Measurements from ENCODE around the gene PROCR.
"Not testable (repeated sequence)": the region's sequence is repeated elsewhere in the genome, so short reads cannot be mapped to it uniquely, and the experiment has no call there.

The PROCR gene

GRCh38 chr20:35190556-35190955 lies 18.7 kb downstream of the PROCR start:
- DNase-seq (ENCODE audit: low read depth), result no peak
- TF ChIP-seq CTCF (IDR thresholded peaks at IDR 0.05; ENCODE audit: low read depth, low read length, missing control alignments), result no peak
- no peak overlapping the region for H3K4me3 ChIP-seq (ENCODE audit: low read depth, low read length)

GRCh38 chr20:35191419-35192117 lies 19.7 kb downstream of the PROCR start:
- DNase-seq (ENCODE audit: low read depth), result no peak
- no peak for TF ChIP-seq CTCF (IDR thresholded peaks at IDR 0.05; ENCODE audit: low read depth, low read length, missing control alignments)
- no peak overlapping the region for H3K4me3 ChIP-seq (ENCODE audit: low read depth, low read length)

GRCh38 chr20:35192118-35192872 lies 20.4 kb downstream of the PROCR start:
- DNase-seq (ENCODE audit: low read depth), result no peak
- no peak for TF ChIP-seq CTCF (IDR thresholded peaks at IDR 0.05; ENCODE audit: low read depth, low read length, missing control alignments)
- H3K4me3 ChIP-seq (ENCODE audit: low read depth, low read length), result no peak overlapping the region

DNA sequence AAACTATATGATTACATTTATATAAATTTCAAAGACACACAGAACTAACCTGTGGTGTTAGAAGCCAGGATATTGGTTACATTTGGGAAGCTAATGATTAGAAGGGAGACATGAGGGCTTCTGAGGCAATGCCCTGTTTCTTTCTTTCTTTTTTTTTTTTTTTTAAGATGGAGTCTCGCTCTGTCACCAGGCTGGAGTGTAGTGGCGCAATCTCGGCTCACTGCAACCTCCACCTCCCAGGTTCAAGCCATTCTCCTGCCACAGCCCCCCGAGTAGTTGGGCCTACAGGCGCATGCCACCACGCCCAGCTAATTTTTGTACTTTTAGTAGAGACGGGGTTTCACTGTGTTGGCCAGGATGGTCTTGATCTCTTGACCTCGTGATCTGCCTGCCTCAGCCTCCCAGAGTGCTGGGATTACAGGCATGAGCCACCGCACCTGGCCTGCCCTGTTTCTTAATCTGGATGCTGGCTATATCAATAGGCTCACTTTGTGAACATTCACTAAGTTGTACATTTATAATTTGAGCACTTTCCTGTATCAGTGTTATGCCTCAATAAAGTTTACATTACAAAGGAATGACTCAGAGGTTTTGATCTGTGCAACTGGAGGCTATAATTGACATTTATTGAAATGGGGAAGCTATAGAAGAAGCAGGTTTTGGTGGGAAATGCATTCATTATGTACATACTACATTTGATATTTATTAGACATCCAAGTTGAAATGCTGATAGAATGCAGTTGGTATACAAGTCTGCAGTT lies 21.3 kb downstream of the PROCR start:
- H3K4me3 ChIP-seq (ENCODE audit: low read depth, low read length); DNase-seq (ENCODE audit: low read depth): not testable (repeated sequence)

DNA sequence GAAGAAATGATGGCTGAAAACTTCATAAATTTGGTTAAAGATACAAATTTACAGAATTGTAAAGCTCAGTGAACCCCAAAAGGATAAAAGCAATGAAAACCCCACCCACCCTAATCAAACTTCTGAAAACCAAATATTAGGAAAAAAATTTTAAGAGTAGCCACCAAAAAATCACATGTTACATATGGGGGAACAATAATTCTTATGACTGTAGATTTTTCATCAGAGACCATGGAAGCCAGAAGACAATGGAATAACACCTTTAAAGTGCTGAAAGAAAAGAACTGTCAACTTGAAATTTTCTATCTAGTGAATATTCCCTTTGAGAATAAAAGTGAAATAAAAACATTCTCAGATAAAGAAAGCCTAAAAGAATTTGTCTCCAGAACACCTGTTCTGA lies 24.4 kb downstream of the PROCR start:
- TF ChIP-seq CTCF (IDR thresholded peaks at IDR 0.05; ENCODE audit: low read depth, low read length, missing control alignments), result no peak
- H3K4me3 ChIP-seq (ENCODE audit: low read depth, low read length), result no peak overlapping the region
- DNase-seq (ENCODE audit: low read depth), result no peak

DNA sequence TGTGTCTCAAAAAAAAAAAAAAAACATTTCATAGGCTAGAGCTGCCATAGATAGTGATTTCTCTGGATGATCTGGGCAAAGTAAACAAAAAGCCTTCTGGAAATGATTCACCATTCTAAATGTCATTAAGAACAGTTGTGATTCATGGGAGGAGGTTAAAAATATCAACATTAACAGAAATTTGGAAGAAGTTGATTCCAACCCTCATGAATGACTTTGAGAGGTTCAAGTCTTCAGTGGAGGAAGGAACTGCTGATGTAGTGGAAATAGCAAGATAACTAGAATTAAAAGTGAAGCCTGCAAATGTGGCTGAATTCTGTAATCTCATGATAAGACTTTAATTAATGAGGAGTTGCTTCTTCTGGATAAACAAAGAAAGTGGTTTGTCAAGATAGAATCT lies 27.9 kb downstream of the PROCR start:
- TF ChIP-seq CTCF (IDR thresholded peaks at IDR 0.05; ENCODE audit: low read depth, low read length, missing control alignments), result no peak
- no peak overlapping the region for H3K4me3 ChIP-seq (ENCODE audit: low read depth, low read length)
- DNase-seq (ENCODE audit: low read depth), result no peak

DNA sequence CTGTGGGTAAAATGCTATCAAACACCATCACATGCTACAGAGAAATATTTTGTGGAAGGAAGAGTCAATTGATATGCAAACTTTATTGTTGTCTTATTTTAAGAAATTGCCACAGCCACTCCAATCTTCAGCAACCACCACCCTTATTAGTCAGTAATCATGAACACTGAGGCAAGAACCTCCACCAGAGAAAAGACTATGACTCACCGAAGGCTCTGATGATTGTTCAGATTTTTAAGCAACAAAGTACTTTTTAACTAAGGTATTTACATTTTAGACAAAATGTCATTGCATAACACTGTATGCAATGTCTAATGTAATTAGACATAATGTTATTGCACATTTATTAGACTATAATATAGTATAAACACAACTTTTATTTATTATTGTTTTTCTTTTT lies 28.4 kb downstream of the PROCR start:
- no peak for TF ChIP-seq CTCF (IDR thresholded peaks at IDR 0.05; ENCODE audit: low read depth, low read length, missing control alignments)
- DNase-seq (ENCODE audit: low read depth), result no peak
- no peak overlapping the region for H3K4me3 ChIP-seq (ENCODE audit: low read depth, low read length)

GRCh38 chr20:35201467-35201866 lies 29.6 kb downstream of the PROCR start:
- not testable (repeated sequence) for DNase-seq (ENCODE audit: low read depth); H3K4me3 ChIP-seq (ENCODE audit: low read depth, low read length)

All from GM12864 (cell line).